Activated CD4-positive, alpha-beta T cell treated with anti-CD3 and anti-CD28 coated beads for 4 hours (primary cell): ENCODE data around the gene HSPA13.
"Not testable (repeated sequence)": the region's sequence is repeated elsewhere in the genome, so short reads cannot be mapped to it uniquely, and the experiment has no call there.

Experiments used
- DNase-seq, 2 donors: peaks; one replicate each; pipeline ENCODE4 v3.0.0-alpha.2; 2020

Gene HSPA13, protein sequence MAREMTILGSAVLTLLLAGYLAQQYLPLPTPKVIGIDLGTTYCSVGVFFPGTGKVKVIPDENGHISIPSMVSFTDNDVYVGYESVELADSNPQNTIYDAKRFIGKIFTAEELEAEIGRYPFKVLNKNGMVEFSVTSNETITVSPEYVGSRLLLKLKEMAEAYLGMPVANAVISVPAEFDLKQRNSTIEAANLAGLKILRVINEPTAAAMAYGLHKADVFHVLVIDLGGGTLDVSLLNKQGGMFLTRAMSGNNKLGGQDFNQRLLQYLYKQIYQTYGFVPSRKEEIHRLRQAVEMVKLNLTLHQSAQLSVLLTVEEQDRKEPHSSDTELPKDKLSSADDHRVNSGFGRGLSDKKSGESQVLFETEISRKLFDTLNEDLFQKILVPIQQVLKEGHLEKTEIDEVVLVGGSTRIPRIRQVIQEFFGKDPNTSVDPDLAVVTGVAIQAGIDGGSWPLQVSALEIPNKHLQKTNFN

DNA sequence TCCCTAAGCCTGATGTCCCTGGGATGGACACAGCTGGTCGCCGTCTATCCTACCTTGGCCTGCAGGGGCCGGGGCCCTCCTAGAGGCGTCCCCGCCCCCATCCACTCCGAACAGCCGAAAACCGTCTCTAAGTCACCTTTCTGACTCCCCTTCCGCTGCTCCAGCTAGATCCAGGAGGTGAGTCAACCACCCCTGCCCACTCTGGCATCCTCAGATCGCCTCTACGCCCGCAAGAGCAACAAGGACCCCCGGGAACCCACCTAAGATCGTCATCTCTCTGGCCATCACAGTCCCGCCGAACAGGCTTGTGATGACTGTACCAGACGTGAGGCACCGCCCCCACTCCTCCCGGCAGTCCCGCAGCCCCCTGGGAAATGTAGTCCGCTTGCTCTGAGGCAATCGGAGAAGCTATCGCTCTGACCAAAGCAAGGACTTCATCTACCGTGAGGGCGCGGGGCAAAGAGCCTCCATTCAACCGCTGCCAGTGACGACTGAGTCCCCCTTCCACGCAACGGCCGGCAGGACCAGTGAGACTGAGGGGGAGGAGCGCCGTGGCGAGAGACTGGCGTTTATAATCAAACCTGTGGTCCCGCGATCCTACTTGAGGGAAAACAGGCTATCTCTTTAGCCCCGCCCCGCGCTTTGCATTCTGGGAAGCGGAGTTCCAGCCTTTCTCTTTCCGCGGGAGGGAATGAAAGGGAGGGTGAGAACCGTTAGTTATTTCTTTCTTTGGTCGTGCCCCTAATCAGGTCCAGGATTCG lies at the start of gene HSPA13:
Gene HSPA13, minus strand, starts transcription at position 312 of the 761 bp plus-strand sequence. Its CDS starts 27 bp downstream, at position 285.
- peak; percentile 99 for DNase-seq

DNA sequence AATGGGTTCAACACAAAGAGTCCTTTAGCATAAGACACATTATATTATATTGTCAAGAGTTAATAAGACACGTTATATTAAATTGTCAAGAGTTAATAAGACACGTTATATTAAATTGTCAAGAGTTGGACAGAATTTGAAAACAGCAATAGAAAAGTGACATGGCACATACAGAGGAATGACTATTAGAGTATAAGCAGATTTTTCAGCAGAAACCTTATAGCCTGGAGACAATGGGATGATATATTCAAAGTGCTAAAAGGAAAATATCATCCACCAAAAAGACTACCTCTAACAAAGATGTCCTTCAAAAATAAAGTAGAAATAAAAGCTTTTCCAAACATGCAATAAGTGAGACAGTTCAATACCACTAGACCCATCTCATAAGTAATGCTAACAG lies 36.0 kb upstream of the HSPA13 start:
- DNase-seq, result no peak

GRCh38 chr21:14414932-14415508 lies 32.1 kb upstream of the HSPA13 start:
- no peak for DNase-seq

- DNase-seq, result no peak
Measured at GRCh38 chr21:14405962-14406361, 23.0 kb upstream of the HSPA13 start.

GRCh38 chr21:14405225-14405624 lies 22.3 kb upstream of the HSPA13 start:
- DNase-seq, result no peak

GRCh38 chr21:14403681-14404318 lies 20.9 kb upstream of the HSPA13 start:
- peak in 1 of 2 donors; percentile 33 for DNase-seq

GRCh38 chr21:14401217-14401616 lies 18.3 kb upstream of the HSPA13 start:
- no peak for DNase-seq

- DNase-seq, result no peak
Measured at GRCh38 chr21:14388282-14388681, 5.3 kb upstream of the HSPA13 start.

DNA sequence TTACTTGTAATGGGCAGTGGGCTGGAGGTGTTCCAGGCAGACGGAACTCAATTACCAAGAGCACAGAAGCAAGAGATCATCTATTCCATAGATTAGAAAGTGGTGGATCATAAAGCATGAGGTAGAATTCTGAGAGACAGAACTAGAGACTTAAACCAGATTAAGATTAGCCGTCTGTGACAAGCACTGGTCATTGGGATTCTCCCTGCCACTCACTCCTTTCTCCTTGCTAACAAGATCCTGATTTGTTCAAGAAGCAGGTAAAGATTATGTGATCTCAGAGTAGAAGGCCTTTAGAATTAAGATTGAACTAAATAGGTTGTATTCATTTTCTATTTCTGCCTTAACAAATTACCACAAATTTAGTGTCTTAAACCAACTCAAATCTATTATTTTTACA lies 1.5 kb upstream of the HSPA13 start:
- DNase-seq, result no peak

- DNase-seq, result no peak
Measured at GRCh38 chr21:14383596-14384180, 742 bp upstream of the HSPA13 start.

DNA sequence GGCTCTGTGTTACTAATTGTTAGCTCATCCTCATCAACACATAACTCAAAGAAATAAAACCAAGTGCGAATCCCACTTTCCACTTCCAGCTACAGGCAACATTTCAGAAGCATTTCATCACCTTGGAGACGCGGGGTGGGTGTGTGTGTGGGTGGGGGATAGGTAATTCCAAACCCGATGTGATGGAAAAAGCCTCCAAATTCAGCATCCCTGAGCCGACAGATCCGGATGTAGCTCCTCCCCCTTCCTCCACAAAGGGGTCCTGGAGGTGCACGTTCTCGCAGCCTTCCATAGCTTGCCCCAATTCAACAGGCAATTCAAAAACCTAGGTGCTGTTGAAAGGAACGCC lies 486 bp downstream of the HSPA13 start:
- peak in 1 of 2 donors; percentile 26 for DNase-seq

- DNase-seq, result no peak
Measured at GRCh38 chr21:14376854-14377253, 6.1 kb downstream of the HSPA13 start.

DNA sequence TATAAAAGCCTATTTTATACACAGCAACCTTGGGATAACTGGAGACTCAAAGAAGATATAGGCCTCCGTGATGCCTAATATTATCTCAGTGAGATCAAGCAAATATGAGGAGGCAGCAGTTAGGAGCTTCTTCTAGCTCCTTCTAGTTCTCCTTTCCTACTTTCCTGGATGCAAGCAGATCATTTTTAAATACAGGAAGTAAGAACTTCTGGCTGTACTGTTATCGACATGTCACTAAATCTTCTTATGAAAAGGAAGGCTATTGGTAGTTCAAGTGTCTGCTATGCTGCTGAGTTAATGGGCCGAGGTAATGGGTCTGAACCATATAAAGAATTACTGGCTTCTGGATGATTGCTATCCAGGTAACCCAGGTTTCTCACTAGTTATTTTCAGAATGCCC lies 15.9 kb downstream of the HSPA13 start:
- no peak for DNase-seq

GRCh38 chr21:14361958-14362357 lies 21.0 kb downstream of the HSPA13 start:
- no peak for DNase-seq

GRCh38 chr21:14358775-14359174 lies 24.2 kb downstream of the HSPA13 start:
- no peak for DNase-seq

- no peak for DNase-seq
Measured at GRCh38 chr21:14356746-14357145, 26.2 kb downstream of the HSPA13 start.

DNA sequence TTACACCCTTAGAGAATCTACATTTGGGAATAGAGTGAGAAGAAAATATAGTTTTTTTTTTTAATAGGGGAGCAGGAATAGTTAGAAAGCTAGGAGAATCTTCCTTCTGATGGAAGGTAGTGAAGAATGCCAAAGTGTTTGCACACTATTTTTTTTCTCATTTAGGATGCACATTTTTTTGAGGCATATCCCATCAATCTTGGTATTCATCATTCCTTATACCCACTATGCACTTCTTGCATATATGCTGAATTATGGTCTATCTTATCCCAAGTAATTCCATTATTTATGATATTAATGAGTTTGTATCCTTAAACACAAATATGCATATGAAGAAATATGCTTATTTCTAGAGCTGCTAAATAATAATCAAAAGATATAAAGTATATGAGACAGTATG lies 28.4 kb downstream of the HSPA13 start:
- DNase-seq, result no peak

GRCh38 chr21:14353726-14354125 lies 29.2 kb downstream of the HSPA13 start:
- DNase-seq, result no peak

DNA sequence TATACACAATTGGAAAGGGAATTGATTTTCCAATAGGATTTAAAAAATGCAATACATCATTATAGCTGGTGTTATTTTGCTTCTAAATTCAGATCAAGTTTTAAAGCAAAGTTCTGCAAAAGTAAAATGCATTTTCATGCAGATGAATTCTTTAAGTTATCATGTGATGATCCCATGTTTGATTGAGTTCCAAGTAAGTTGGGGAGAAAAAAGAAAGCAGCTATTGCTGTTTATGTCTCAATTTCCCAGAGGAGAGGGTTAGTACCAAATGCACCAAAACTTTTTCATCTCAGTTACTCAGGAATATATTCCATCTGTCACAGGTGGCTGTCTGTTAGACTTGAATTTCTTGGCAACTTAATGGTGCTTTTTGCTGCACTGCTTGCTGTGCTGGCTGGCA lies 29.7 kb downstream of the HSPA13 start:
- DNase-seq, result no peak

- DNase-seq, result not testable (repeated sequence)
Measured at GRCh38 chr21:14327346-14327745, 55.6 kb downstream of the HSPA13 start.

DNA sequence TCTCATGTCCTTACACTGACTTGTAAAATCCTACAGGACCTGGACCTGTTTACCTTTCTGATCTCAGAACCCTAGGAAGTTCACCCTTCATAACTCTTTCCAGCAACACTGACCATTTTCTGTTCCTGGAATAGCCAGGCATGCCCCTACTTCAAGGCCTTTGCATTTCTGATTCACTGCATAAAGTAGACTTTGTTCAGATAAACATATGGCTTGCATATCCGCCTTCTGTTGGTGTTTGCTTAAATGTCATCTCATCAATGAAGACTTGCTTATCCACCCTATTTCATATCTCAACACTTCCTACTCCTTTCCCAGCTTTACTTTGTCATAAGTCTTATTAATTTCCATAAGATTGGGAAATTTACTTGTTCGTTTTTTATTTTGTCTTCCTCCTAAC lies 57.4 kb downstream of the HSPA13 start:
- no peak for DNase-seq
